Measurements from ENCODE around the gene IFNGR2. TPM values are rescaled to one million over a fixed set of nuclear protein-coding genes. Genes with fewer than 3 reads are reported as not detected.

The IFNGR2 gene, protein sequence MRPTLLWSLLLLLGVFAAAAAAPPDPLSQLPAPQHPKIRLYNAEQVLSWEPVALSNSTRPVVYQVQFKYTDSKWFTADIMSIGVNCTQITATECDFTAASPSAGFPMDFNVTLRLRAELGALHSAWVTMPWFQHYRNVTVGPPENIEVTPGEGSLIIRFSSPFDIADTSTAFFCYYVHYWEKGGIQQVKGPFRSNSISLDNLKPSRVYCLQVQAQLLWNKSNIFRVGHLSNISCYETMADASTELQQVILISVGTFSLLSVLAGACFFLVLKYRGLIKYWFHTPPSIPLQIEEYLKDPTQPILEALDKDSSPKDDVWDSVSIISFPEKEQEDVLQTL
- total RNA-seq (2022; extraction: Qiagen RNA extraction): 52.4 to 60.1 TPM (median 56.5 TPM) in 5 replicates

DNA sequence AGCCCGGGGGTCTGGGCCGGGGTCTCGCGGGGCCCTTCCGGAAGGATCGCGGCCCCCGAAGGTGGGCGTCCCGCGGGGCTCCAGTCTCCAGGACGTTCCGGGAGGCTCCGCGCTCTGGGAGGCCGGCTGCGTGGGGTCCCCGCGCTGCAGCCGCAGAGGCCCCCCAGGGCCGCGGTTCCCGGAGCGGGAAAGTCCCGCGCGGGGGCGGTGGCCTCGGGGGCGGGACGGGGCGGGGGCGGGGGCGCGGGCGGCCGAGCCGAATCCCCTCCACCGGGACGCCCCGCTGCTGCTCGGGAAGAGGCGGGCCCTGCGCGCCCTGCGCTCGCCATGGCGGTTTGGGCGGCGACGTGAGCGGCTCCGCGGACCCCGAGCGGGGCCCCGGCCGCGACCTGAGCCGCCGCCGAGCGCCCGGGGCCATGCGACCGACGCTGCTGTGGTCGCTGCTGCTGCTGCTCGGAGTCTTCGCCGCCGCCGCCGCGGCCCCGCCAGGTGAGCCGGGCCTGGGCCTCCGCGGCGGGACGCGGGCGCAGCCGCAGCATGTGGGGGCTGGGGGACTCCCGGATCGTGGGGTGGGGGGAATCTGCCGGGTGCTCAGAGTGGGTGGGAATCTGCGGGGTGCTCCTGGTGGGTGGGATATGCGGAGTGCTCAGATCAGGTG is at the start of gene IFNGR2:
TSS of gene IFNGR2 (plus strand) at position 286 of the 658 bp plus-strand sequence. CDS start at position 417, 131 bp downstream.

DNA sequence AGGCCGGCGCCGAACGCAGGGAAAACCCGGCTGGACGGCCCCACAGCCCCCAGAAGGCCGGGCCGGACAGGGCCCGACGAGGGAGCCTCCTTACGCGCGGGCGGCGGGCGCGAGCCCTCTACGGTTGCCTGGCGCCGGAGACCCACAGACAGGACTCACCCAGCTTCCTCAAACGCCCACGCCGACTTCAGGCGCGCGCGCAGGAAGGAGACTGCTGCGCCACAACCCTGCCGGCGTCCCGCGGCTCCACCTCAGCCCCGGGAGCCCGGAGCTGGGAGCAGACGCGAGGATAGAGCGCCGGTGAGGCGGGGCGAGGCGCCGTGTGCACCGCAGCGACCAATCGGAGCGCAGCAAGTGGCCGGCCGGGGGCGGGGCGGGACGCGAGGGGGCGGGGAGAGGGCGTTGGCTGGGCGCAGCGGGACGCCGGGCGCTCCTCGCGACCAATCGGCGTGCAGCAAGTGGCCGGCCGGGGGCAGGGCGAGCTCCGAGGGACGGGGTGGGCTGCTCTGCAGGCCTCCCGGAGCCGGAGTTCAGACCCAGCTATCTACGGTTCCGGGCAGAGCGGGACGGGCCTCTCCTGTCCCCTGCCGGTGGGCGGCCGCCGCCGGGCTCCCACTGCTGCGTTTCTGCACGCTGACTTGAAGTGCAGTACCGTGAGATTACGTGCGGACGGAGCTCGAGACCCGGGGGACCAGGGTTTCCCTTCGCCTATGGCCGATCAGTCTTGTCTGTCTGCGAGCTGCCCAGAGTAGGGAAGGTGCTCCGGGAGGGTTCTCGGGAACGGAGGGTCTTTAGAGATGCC is 76.7 kb downstream of the IFNGR2 start, which contains the start of gene TMEM50B:
TSS of gene TMEM50B (minus strand) at position 296 of the 802 bp plus-strand sequence. CDS start 11,089 bp downstream, outside the sequence.

Other genes with a start within 250 kb of the IFNGR2 start
- 13.7 to 16.1 TPM (median 13.9 TPM) in 5 replicates for gene IFNAR2, start 173.5 kb upstream of the IFNGR2 start, total RNA-seq (2022; extraction: Qiagen RNA extraction)
- gene IL10RB, start 137.0 kb upstream of the IFNGR2 start, total RNA-seq (2022; extraction: Qiagen RNA extraction): 16.8 to 19.4 TPM (median 18.0 TPM) in 5 replicates
- 14.9 to 22.6 TPM (median 17.7 TPM) in 5 replicates for gene IFNAR1, start 78.4 kb upstream of the IFNGR2 start, total RNA-seq (2022; extraction: Qiagen RNA extraction)
- gene TMEM50B, start 76.6 kb downstream of the IFNGR2 start, total RNA-seq (2022; extraction: Qiagen RNA extraction): 10.5 to 11.5 TPM (median 11.1 TPM) in 5 replicates
- 0.26 to 0.40 TPM (median 0.31 TPM) in 5 replicates for gene DNAJC28, start 88.3 kb downstream of the IFNGR2 start, total RNA-seq (2022; extraction: Qiagen RNA extraction)
- gene GART, start 138.7 kb downstream of the IFNGR2 start, total RNA-seq (2022; extraction: Qiagen RNA extraction): 58.6 to 76.2 TPM (median 67.1 TPM) in 5 replicates
- gene SON, start 139.6 kb downstream of the IFNGR2 start, total RNA-seq (2022; extraction: Qiagen RNA extraction): 75.6 to 98.8 TPM (median 89.3 TPM) in 5 replicates
- 14.5 to 17.4 TPM (median 16.6 TPM) in 5 replicates for gene DONSON, start 185.3 kb downstream of the IFNGR2 start, total RNA-seq (2022; extraction: Qiagen RNA extraction)
- 12.2 to 15.0 TPM (median 13.7 TPM) in 5 replicates for gene CRYZL1, start 238.3 kb downstream of the IFNGR2 start, total RNA-seq (2022; extraction: Qiagen RNA extraction)
- gene ITSN1, start 239.1 kb downstream of the IFNGR2 start, total RNA-seq (2022; extraction: Qiagen RNA extraction): 20.0 to 23.4 TPM (median 21.8 TPM) in 5 replicates

Measured in A549 treated with dexamethasone at 1 μM for 4 hours (cell line).